ENCODE results near the gene ETNK1.

GRCh38 chr12:22653791-22654190 is 28.8 kb downstream of the ETNK1 start:
- TF ChIP-seq CTCF (IDR thresholded peaks at IDR 0.05) (no peak), POLR2AphosphoS5 (IDR thresholded peaks at IDR 0.05; ENCODE audit: insufficient read depth in 1 of 2, low read depth in 1 of 2) (no peak)
